ENCODE measurements around the gene LETM1. TPM values are rescaled to one million over a fixed set of nuclear protein-coding genes. Genes with fewer than 3 reads are reported as not detected.
A peak's percentile ranks its signal among the peaks of the same experiment; 100 is the strongest.

The LETM1 gene
- total and polyA plus RNA-seq, 2 of the 13 experiments (the other 11 are each of a cell fraction or from before 2014, with no cell fraction given), result 9.7 to 41.6 TPM

- TF ChIP-seq ZNF790 (CRISPR knock-in tag; IDR thresholded peaks at IDR 0.05; ENCODE audit: borderline replicate concordance) (0 out of 2 replicates have a peak, but pooled peaks have one; percentile 58), ZSCAN29 (CRISPR knock-in tag; conservative IDR thresholded peaks at IDR 0.05) (no peak), ZNF232 (CRISPR knock-in tag; IDR thresholded peaks at IDR 0.05; ENCODE audit: borderline replicate concordance) (0 out of 2 replicates have a peak, but pooled peaks have one; percentile 25), HMG20B (CRISPR knock-in tag; conservative IDR thresholded peaks at IDR 0.05) (no peak), PHF8 (CRISPR knock-in tag; IDR thresholded peaks at IDR 0.05) (0 out of 2 replicates have a peak, but pooled peaks have one; percentile 29), NFYB (CRISPR knock-in tag; IDR thresholded peaks at IDR 0.05) (no peak), SMAD9 (CRISPR knock-in tag; IDR thresholded peaks at IDR 0.05) (no peak), ZNF619 (CRISPR knock-in tag; IDR thresholded peaks at IDR 0.05) (no peak), RCOR2 (CRISPR knock-in tag; IDR thresholded peaks at IDR 0.05) (no peak), ZGPAT (CRISPR knock-in tag; IDR thresholded peaks at IDR 0.05) (peak; percentile 38; the same call in 1 of the 2 replicates), AKAP8 (CRISPR knock-in tag; IDR thresholded peaks at IDR 0.05) (peak; percentile 20; the same call in 1 of the 2 replicates), BRF2 (CRISPR knock-in tag; IDR thresholded peaks at IDR 0.05) (no peak), ZNF329 (CRISPR knock-in tag; IDR thresholded peaks at IDR 0.05; ENCODE audit: low read depth) (peak; percentile 96), SIX1 (CRISPR knock-in tag; IDR thresholded peaks at IDR 0.05; ENCODE audit: borderline replicate concordance) (no peak), GABPB1 (CRISPR knock-in tag; IDR thresholded peaks at IDR 0.05) (peak; percentile 36; the same call in 1 of the 2 replicates), ZNF264 (CRISPR knock-in tag; IDR thresholded peaks at IDR 0.05) (no peak; the same call in 1 of the 2 replicates), ZNF883 (CRISPR knock-in tag; IDR thresholded peaks at IDR 0.05; ENCODE audit: not compliant biosample characterization) (peak; percentile 27), SMARCE1 (IDR thresholded peaks at IDR 0.05; ENCODE audit: borderline replicate concordance) (no peak)
- TF ChIP-seq, protein P1, sequence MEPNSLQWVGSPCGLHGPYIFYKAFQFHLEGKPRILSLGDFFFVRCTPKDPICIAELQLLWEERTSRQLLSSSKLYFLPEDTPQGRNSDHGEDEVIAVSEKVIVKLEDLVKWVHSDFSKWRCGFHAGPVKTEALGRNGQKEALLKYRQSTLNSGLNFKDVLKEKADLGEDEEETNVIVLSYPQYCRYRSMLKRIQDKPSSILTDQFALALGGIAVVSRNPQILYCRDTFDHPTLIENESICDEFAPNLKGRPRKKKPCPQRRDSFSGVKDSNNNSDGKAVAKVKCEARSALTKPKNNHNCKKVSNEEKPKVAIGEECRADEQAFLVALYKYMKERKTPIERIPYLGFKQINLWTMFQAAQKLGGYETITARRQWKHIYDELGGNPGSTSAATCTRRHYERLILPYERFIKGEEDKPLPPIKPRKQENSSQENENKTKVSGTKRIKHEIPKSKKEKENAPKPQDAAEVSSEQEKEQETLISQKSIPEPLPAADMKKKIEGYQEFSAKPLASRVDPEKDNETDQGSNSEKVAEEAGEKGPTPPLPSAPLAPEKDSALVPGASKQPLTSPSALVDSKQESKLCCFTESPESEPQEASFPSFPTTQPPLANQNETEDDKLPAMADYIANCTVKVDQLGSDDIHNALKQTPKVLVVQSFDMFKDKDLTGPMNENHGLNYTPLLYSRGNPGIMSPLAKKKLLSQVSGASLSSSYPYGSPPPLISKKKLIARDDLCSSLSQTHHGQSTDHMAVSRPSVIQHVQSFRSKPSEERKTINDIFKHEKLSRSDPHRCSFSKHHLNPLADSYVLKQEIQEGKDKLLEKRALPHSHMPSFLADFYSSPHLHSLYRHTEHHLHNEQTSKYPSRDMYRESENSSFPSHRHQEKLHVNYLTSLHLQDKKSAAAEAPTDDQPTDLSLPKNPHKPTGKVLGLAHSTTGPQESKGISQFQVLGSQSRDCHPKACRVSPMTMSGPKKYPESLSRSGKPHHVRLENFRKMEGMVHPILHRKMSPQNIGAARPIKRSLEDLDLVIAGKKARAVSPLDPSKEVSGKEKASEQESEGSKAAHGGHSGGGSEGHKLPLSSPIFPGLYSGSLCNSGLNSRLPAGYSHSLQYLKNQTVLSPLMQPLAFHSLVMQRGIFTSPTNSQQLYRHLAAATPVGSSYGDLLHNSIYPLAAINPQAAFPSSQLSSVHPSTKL (CRISPR knock-in tag; IDR thresholded peaks at IDR 0.05), result no peak
- TF ChIP-seq, protein P2, sequence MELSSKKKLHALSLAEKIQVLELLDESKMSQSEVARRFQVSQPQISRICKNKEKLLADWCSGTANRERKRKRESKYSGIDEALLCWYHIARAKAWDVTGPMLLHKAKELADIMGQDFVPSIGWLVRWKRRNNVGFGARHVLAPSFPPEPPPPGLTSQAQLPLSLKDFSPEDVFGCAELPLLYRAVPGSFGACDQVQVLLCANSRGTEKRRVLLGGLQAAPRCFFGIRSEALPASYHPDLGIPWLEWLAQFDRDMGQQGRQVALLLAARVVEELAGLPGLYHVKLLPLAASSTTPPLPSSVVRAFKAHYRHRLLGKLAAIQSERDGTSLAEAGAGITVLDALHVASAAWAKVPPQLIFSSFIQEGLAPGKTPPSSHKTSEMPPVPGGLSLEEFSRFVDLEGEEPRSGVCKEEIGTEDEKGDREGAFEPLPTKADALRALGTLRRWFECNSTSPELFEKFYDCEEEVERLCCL (CRISPR knock-in tag; IDR thresholded peaks at IDR 0.05; ENCODE audit: borderline replicate concordance), result peak; percentile 28; the same call in 1 of the 2 replicates
- TF ChIP-seq, protein P3, sequence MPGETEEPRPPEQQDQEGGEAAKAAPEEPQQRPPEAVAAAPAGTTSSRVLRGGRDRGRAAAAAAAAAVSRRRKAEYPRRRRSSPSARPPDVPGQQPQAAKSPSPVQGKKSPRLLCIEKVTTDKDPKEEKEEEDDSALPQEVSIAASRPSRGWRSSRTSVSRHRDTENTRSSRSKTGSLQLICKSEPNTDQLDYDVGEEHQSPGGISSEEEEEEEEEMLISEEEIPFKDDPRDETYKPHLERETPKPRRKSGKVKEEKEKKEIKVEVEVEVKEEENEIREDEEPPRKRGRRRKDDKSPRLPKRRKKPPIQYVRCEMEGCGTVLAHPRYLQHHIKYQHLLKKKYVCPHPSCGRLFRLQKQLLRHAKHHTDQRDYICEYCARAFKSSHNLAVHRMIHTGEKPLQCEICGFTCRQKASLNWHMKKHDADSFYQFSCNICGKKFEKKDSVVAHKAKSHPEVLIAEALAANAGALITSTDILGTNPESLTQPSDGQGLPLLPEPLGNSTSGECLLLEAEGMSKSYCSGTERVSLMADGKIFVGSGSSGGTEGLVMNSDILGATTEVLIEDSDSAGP (CRISPR knock-in tag; IDR thresholded peaks at IDR 0.05; ENCODE audit: borderline replicate concordance), result peak; percentile 39; the same call in 1 of the 2 replicates
Observed at GRCh38 chr4:1763550-1764080, 92.3 kb downstream of the LETM1 start (continued).
